Measurements from ENCODE around the gene SLX4.

DNA sequence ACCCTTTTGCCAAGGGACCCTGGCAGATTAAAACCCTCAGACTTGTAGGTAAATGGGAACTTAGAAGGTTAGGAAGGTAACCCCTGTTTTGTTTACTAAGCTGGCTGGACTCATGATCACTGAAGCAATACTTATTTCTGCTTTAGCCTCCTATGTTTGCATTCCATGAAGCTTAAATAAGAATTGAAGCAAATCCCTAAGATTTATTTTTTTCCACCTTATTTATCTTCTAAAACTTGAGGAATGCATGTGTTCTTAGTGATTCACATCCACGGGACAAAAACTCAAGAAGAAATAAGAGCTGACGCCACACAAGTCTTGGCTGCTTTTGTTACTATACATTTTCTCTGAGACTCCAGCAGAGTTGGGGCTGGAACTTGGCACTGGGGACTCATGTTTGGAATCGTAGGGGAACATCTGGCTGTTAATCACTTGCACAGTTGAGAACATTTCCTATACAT is 75.1 kb downstream of the SLX4 start:
- TF ChIP-seq POLR2AphosphoS5 (IDR thresholded peaks at IDR 0.05; ENCODE audit: low read depth, low read length) (no peak), TAF1 (IDR thresholded peaks at IDR 0.05; ENCODE audit: borderline replicate concordance, insufficient read depth, low read length) (no peak), FOXP2 (optimal IDR thresholded peaks at IDR 0.05; ENCODE audit: borderline replicate concordance, extremely low read depth, extremely low read length, insufficient read depth) (no peak), SIN3A (IDR thresholded peaks at IDR 0.05; ENCODE audit: borderline replicate concordance, insufficient read depth, low read length) (no peak)
